Lung (tissue), 12 donors: ENCODE results near the gene DTNBP1. TPM values are rescaled to one million over a fixed set of nuclear protein-coding genes. Genes with fewer than 3 reads are reported as not detected.

Source experiments
- ATAC-seq: fragments of 200-7000 bp; cut with Tn5 transposase; one replicate; pipeline ENCODE4 v1.9.1; 2020; ENCODE audit warnings: moderate number of reproducible peaks; ENCODE audit not compliant: insufficient read depth, low FRiP score
- DNase-seq, 3 donors: peaks; one replicate each; pipeline ENCODE4 v3.0.0-alpha.2; 2013 to 2017
- H3K27ac ChIP-seq, 2 donors: one replicate each; pipeline ENCODE4 v1.5.1; 2013; ENCODE audit warnings: mild to moderate bottlenecking in 2 of 2, moderate library complexity in 2 of 2, control low read depth in 1 of 2, inconsistent platforms in 1 of 2, low read depth in 1 of 2, low read length in 1 of 2
- H3K27me3 ChIP-seq, 3 donors: one replicate each; pipeline ENCODE4 v1.5.1; 2013; ENCODE audit warnings: low read length in 2 of 3; ENCODE audit not compliant: control insufficient read depth in 3 of 3, insufficient read depth in 3 of 3
- H3K36me3 ChIP-seq, 4 donors: one replicate each; pipeline ENCODE4 v1.5.1; 2013; ENCODE audit warnings: low read length in 4 of 4, mild to moderate bottlenecking in 1 of 4, moderate library complexity in 1 of 4; ENCODE audit not compliant: control insufficient read depth in 4 of 4, insufficient read depth in 4 of 4
- H3K4me1 ChIP-seq, 5 donors: one replicate each; pipeline ENCODE4 v1.5.1; 2013; ENCODE audit warnings: low read length in 5 of 5, mild to moderate bottlenecking in 2 of 5, moderate library complexity in 1 of 5; ENCODE audit not compliant: control insufficient read depth in 5 of 5, insufficient read depth in 5 of 5
- H3K4me3 ChIP-seq: one replicate; pipeline ENCODE4 v1.5.1; 2013; ENCODE audit warnings: mild to moderate bottlenecking, control low read depth, moderate library complexity
- H3K9ac ChIP-seq, 2 donors: one replicate each; pipeline ENCODE4 v1.5.1; 2013; ENCODE audit warnings: low read length in 2 of 2, control low read depth in 1 of 2; ENCODE audit not compliant: insufficient read depth in 1 of 2
- H3K9me3 ChIP-seq, 4 donors: one replicate each; pipeline ENCODE4 v1.5.1; 2013; ENCODE audit warnings: low read length in 3 of 4, mild to moderate bottlenecking in 1 of 4, moderate library complexity in 1 of 4; ENCODE audit not compliant: control insufficient read depth in 4 of 4, insufficient read depth in 3 of 4
- WGBS, 2 donors: extraction: QIAGEN DNeasy Blood & Tissue Kit; methylation state at CpG; one replicate each; pipeline ENCODE4 v1.1.7; 2013; 5-methylcytosine and 5-hydroxymethylcytosine counted together
- polyA plus RNA-seq, 2 donors: library from polyadenylated mRNA; stranded (reverse); fragments of 200-250 nt; gene quantifications; one replicate each; pipeline ENCODE4 v1.2.1, GENCODE V29; 2013
- total RNA-seq, 2 donors: library from RNA; depleted of rRNA in 1 of 2; stranded (reverse); fragments of >200 nt in 1 of 2; gene quantifications; one replicate each; pipeline ENCODE4 v1.2.1, GENCODE V29; 2014 to 2021
- TF ChIP-seq, protein P1 (sequence below): IDR thresholded peaks from 2 replicates; pipeline ENCODE4 v1.5.1; 2012; ENCODE audit warnings: mild to moderate bottlenecking; ENCODE audit errors: control extremely low read depth, extremely low read depth
- donor health status: control.
- donor health status: control.
- donor health status: Bipolar disorder and iron deficiency.
- donor health status: healthy.
- donor health status: DM: yes; HTN: yes; CAD: no.

DTNBP1 gene
- total and polyA plus RNA-seq, 4 donors: 9.9 to 23.9 (median 20.5) TPM

DNA sequence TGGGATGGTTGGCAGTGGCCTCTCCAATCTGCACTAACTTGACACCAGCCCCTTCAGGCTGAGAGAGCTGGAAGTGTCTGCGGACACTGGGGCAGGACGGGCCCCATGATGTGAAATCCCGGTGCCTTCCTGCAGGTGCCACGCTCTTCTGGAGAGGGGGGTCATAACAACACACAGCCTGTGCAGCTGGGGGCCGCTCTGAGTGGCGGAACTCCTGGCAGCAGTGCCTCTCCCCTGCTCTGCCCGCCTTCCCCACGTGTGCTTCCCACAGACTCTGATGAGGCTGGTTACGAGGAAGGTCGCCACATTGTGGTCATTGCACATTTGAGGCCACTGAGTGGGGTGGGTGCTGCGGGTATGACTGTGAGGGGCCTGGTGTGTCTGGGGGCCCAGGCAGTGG lies 145.2 kb downstream of the DTNBP1 start:
- H3K27ac ChIP-seq: no peak overlapping the region
- H3K9ac ChIP-seq: no peak overlapping the region
- peaks cover 0 to 1% (median 0%) of the 10 kb centered on the region in 5 donors for H3K4me1 ChIP-seq
- TF ChIP-seq, protein P1, sequence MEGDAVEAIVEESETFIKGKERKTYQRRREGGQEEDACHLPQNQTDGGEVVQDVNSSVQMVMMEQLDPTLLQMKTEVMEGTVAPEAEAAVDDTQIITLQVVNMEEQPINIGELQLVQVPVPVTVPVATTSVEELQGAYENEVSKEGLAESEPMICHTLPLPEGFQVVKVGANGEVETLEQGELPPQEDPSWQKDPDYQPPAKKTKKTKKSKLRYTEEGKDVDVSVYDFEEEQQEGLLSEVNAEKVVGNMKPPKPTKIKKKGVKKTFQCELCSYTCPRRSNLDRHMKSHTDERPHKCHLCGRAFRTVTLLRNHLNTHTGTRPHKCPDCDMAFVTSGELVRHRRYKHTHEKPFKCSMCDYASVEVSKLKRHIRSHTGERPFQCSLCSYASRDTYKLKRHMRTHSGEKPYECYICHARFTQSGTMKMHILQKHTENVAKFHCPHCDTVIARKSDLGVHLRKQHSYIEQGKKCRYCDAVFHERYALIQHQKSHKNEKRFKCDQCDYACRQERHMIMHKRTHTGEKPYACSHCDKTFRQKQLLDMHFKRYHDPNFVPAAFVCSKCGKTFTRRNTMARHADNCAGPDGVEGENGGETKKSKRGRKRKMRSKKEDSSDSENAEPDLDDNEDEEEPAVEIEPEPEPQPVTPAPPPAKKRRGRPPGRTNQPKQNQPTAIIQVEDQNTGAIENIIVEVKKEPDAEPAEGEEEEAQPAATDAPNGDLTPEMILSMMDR: no peak
- H3K4me3 ChIP-seq: no peak overlapping the region
- H3K27me3 ChIP-seq: no peaks in the 10 kb centered on the region
- ATAC-seq (no peak), DNase-seq (no peak)
- 83 to 94% methylated on average over 11 of the region's 11 CpGs for WGBS, 2 donors
- H3K36me3 ChIP-seq: peaks cover under 1 to 51% (median 27%) of the 10 kb centered on the region in 4 donors
- no peaks in the 10 kb centered on the region for H3K9me3 ChIP-seq

- no peak for ATAC-seq
- 95 to 96% methylated on average over 29 of the region's 29 CpGs for WGBS, 2 donors
- no peak overlapping the region for H3K4me3 ChIP-seq
- H3K9me3 ChIP-seq: no peaks in the 10 kb centered on the region
- no peaks in the 10 kb centered on the region for H3K27me3 ChIP-seq
- TF ChIP-seq, protein P1: no peak
- H3K27ac ChIP-seq: no peak overlapping the region
- peaks cover 0 to 48% (median 26%) of the 10 kb centered on the region in 4 donors for H3K36me3 ChIP-seq
- H3K9ac ChIP-seq: no peak overlapping the region
- peaks cover 0 to under 1% (median 0%) of the 10 kb centered on the region in 5 donors for H3K4me1 ChIP-seq
- DNase-seq: no peak
Observed at GRCh38 chr6:15516923-15517560, 145.8 kb downstream of the DTNBP1 start.

DNA sequence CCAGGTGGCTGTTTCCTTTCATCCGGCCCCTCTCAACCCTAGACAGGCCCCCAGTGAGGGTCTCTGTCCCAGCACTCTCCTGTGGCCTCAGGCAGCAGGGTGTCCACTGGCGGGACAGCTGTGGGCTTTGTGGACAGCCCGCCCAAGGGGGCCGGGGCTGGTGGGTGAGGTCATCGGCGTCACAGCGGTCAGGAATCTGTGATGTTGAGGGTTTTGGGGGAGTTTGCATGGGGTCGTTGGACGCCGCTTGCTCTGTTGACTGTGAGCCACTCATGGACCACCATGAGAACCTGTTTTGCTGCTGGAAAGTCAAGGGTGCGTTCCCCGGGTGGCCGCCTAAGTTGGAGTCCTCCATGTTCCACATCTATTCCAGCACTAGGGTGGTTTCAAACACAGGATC lies 146.4 kb downstream of the DTNBP1 start:
- H3K36me3 ChIP-seq: peaks cover 0 to 52% (median 32%) of the 10 kb centered on the region in 4 donors
- no peaks in the 10 kb centered on the region for H3K9me3 ChIP-seq
- no peaks in the 10 kb centered on the region for H3K27me3 ChIP-seq
- WGBS, 2 donors: 97 to 100% methylated on average over 13 of the region's 13 CpGs
- no peak overlapping the region for H3K9ac ChIP-seq
- TF ChIP-seq, protein P1: no peak
- ATAC-seq: no peak
- H3K27ac ChIP-seq: no peak overlapping the region
- no peak overlapping the region for H3K4me3 ChIP-seq
- H3K4me1 ChIP-seq: no peaks in the 10 kb centered on the region
- no peak for DNase-seq
